HG03442 (cell line): ENCODE measurements around the gene ZBTB39.
"Not testable (repeated sequence)": the region's sequence is repeated elsewhere in the genome, so short reads cannot be mapped to it uniquely, and the experiment has no call there.

Experiments
- ATAC-seq: cut with Tn5 transposase; IDR thresholded peaks from one replicate; pipeline ENCODE4 v1.9.1; 2021; ENCODE audit warnings: mild to moderate bottlenecking, moderate library complexity; ENCODE audit not compliant: unreplicated experiment

Gene ZBTB39

DNA sequence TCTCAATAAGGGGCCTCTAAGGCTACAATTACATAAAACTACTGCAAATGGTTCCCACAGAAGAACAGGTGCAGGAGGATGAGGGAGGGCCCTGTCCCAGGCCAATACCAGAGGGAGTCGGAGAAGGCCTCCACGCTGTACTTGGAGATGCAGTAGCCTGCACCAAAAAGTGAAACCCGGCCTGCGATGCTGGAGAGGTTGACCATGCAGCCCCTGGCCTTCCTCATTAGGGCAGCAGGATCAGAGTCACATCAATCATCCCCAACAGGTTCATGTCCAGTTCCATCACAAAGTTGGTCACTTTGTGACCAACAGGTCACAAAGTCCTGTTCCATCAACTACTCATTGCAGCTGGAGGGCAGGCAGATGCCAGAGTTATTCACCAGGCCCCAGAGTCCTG lies 23.0 kb downstream of the ZBTB39 start:
- no peak for ATAC-seq

DNA sequence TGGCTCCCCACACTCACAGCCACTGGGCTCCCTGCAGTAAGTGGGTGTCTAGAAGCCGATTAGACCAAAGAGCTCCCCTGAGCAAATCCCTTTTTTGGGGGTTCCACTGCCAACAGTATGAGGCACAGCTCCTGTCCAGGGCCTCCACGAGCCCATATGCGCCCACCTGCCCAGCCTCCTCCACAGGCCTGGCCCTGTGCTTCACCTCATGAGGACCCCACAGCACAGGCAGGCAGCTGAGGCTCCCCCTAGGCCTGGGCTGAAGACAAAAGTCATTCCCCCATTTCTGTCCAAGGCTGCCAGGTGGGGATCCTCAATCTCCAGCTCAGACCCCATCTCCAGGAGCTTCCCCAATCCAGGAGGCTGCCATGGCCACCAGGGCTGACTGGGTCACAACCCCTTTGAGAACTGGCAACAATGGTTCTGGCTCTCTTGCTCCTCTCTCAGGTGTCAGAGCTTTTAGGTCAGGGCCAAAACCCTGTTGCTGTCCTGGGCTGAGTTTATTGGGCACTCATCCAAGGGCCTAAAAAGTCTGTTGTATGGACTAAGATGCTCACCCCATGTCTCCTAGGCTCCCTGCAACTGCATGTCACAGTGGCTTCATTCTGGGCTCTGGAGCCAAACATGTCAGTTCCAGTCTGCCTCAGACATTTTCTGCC lies 23.6 kb downstream of the ZBTB39 start:
- not testable (repeated sequence) for ATAC-seq

DNA sequence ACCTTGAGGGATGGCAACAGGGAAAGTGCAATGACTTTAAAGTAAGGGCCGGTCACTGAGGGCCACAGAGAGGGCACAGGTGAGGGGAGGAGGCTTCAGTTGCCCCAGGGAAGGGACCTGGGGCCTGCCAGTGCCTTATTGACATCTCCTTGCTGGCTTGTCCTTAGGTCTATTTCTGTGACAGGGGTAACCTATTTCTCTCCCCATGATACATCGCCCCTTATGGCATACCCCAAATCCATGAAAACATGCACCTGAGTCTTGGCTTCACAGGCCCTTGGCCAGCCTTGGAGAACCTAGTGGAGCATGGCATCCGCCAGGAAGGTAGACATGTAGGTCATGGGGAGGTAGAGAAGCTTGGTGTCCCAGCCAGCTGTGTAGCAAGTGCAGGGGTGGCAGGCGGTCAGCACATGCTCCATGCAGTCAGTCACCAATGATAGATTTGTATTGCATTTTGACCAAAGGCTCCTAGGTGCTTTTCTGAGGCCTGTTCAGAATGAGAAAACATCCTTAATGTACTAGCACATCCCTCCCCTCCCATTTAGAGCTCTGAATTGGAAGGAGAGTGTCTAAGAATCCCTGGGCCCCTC lies 25.3 kb downstream of the ZBTB39 start:
- no peak for ATAC-seq

DNA sequence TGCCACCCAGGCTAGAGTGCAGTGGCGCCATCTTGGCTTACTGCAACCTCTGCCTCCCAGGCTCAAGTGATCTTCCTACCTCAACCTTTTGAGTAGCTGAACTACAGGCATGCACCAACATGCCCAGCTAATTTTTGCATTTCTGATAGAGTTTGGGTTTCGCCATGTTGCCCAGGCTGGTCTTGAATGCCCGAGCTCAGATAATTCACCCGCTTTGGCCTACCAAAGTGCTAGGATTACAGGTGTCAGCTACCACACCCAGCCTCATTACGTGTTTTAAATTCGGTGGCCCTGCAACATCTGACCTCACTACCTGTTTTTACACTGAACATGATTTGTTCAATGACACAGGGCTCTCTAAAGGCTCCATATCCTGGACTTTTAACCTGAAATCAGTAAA lies 26.1 kb downstream of the ZBTB39 start:
- ATAC-seq = no peak

DNA sequence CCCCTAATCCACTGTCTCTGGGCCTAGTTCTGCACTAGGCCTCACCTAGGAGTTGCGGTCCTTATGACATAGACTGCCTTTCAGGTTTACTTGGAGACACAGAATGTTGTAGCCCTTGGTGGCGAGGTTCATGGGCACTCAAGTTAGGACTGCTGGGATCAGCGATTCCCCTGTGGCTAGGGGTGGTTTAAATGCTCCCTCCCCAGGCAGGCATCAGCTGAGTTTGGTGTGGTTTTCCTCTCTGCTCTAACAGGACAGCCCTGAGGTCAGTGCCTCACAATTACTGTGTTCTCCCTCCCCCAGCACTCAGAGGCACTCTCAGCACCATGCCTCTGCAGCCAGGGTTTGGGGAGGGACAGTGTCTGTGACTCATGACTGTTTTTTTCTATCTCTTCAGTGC lies 26.7 kb downstream of the ZBTB39 start:
- no peak for ATAC-seq

DNA sequence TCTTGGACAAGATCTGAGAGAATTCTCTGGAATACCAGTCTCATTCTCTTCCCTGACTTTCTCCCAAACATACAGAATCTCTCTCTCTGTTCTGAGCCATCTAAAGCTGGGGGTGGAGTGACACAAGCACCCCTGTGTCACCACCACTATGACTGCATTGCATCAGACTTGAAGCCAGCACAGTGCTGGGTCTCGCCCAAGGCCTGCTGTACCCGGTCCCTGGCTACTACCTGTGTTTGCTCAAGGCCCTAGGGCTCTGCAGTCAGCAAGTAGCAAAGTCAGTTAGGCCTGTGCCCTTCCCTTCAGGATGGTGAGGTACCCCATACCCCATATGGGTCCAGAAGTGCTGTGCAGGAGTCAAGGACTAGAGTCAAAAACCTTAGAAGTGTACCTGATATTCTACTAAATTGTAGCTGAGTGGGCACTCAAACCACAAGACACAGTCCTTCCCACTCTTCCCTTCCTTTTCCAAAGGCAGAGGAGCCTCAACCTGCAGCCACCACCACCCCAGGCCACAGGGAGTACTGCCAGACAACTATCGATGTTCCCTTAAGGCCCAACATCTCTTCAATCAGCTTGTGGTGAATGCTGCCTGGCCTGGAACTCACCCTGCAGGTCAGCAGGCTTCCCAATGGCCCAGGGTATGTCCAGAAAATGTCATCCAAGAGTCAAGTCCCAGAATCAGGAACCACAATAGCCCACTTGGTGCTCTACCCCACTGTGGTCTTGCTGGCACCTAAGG lies 27.8 kb downstream of the ZBTB39 start:
- ATAC-seq = no peak

DNA sequence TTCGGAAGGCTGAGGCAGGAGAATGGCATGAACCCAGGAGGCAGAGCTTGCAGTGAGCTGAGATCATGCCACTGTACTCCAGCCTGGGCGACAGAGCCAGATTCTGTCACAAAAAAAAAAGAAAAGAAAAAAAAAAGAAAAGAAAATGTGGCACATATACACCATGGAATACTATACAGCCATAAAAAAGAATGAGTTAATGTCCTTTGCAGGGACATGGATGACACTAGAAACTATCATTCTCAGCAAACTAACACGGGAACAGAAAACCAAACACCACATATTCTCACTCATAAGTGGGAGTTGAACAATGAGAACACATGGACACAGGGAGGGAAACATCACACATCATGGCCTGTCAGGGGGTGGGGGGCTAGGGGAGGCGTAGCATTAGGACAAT lies 29.0 kb downstream of the ZBTB39 start:
- not testable (repeated sequence) for ATAC-seq

DNA sequence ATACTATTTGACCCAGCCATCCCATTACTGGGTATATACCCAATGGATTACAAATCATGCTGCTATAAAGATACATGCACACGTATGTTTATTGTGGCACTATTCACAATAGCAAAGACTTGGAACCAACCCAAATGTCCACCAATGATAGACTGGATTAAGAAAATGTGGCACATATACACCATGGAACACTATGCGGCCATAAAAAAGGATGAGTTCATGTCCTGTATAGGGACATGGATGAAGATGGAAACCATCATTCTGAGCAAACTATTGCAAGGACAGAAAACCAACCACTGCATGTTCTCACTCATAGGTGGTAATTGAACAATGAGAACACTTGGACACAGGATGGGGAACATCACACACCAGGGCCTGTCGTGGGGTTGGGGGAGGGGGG lies 32.1 kb downstream of the ZBTB39 start:
- not testable (repeated sequence) for ATAC-seq

DNA sequence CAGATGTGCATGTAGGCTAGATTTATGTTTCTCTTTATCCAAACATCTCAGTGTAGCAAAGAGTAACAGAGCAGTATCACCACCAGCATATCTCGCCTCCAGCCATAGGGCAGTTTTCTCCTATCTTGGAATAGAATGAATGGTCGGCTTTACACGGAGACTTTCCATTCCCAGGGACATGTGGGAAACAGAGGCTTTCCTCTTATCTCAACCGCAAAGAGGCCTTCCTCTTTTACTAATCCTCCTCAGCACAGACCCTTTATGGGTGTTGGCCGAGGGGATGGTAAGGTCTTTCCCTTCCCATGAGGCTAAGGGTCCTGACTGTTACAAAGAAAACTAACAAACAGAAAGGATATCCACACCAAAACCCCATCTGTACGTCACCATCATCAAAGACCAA lies 37.4 kb downstream of the ZBTB39 start:
- ATAC-seq = not testable (repeated sequence)

DNA sequence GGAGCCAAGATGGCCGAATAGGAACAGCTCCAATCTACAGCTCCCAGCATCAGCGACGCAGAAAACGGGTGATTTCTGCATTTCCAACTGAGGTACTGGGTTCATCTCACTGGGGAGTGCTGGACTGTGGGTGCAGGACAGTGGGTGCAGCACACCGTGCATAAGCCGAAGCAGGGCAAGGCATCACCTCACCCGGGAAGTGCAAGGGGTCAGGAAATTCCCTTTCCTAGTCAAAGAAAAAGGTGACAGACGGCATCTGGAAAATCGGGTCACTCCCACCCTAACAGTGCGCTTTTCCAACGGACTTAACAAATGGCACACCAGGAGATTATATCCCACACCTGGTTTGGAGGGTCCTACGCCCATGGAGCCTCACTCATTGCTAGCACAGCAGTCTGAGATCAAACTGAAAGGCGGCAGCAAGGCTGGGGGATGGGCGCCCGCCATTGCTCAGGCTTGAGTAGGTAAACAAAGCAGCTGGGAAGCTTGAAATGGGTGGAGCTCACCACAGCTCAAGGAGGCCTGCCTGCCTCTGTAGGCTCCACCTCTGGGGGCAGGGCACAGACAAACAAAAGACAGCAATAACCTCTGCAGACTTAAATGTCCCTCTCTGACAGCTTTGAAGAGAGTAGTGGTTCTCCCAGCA lies 40.2 kb downstream of the ZBTB39 start:
- ATAC-seq = not testable (repeated sequence)

DNA sequence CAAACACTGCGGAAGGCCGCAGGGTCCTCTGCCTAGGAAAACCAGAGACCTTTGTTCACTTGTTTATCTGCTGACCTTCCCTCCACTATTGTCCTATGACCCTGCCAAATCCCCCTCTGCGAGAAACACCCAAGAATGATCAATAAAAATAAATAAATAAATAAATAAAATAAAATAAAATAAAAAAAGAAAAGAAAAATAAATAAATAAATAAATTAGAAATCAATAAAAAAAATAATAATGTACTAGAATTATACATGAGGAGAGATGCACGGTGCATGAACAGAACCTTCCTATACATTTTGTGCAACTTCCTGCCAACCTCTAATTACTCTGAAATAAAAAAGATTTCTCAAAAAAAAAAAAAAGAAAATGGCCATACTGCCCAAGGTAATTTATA lies 41.2 kb downstream of the ZBTB39 start:
- not testable (repeated sequence) for ATAC-seq

DNA sequence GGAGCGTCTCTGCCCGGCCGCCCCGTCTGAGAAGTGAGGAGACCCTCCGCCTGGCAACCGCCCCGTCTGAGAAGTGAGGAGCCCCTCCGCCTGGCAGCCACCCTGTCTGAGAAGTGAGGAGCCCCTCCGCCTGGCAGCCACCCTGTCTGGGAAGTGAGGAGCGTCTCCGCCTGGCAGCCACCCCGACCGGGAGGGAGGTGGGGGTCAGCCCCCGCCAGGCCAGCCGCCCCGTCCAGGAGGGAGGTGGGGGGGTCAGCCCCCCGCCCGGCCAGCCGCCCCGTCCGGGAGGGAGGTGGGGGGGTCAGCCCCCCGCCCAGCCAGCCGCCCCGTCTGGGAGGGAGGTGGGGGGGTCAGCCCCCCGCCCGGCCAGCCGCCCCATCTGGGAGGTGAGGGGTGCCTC lies 42.8 kb downstream of the ZBTB39 start:
- not testable (repeated sequence) for ATAC-seq

DNA sequence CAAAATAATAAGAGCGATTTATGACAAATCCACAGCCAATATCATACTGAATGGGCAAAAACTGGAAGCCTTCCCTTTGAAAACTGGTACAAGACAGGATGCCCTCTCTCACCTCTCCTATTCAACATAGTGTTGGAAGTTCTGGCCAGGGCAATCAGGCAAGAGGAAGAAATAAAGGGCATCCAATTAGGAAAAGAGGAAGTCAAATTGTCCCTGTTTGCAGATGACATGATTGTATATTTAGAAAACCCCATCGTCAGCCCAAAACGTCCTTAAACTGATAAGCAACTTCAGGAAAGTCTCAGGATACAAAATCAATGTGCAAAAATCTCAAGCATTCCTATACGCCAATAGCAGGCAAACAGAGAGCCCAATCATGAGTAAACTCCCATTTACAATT lies 44.1 kb downstream of the ZBTB39 start:
- ATAC-seq = not testable (repeated sequence)

DNA sequence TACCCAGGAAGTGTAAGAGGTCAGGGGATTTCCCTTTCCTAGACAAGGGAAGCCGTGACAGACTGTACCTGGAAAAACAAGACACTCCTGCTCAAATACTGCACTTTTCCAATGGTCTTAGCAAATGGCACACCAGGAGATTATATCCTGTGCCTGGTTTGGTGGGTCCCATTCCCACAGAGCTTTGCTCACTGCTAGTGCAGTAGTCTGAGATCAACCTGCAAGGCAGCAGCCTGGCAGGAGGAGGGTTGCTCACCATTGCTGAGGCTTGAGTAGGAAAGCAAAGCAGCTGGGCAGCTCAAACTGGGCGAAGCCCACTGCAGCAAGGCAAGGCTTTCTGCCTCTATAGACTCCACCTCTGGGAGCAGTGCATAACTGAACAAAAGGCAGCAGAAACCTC lies 47.9 kb downstream of the ZBTB39 start:
- no peak for ATAC-seq

DNA sequence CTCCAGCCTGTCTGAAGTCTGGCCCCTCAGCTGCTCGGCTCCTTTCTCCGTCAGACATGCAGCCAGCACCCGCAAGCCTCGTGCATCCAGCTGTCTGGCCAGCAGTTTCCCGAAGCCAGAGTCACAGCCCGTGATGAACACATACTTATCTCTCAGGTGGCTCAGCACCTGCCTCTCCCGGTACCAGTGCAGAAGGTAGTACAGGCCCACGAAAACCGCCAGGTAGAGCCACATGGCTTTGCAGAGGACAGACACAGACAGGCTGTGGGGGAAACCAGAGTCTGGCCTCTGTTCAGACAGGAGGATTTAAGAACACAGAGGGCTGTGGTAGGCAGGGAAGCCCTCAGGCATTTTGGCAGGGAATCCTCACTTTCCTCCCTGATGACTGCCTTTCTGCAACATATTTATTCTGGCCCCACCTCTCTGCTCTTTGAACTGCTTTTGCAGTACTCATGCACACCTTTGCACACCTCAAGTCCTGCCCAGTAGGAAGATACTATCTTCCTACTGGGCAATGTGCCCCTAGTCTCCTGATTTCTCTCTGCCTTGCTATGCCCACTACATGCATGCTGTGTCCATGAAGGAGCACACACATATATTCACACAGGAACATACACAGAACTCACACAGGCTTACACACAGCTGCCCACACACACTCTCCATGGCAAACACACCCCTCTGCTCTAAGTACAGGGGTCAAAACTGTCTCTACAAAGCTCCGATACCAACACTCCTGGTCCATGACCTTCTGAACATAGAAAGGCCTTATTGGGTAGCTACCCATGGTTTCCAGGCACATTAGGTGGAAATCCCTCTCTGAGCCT lies 48.9 kb downstream of the ZBTB39 start, which contains the start of gene RDH16:
RDH16 (minus strand) TSS at position 380 of the 824 bp plus-strand sequence; CDS start at position 234, 146 bp downstream.
- no peak for ATAC-seq

DNA sequence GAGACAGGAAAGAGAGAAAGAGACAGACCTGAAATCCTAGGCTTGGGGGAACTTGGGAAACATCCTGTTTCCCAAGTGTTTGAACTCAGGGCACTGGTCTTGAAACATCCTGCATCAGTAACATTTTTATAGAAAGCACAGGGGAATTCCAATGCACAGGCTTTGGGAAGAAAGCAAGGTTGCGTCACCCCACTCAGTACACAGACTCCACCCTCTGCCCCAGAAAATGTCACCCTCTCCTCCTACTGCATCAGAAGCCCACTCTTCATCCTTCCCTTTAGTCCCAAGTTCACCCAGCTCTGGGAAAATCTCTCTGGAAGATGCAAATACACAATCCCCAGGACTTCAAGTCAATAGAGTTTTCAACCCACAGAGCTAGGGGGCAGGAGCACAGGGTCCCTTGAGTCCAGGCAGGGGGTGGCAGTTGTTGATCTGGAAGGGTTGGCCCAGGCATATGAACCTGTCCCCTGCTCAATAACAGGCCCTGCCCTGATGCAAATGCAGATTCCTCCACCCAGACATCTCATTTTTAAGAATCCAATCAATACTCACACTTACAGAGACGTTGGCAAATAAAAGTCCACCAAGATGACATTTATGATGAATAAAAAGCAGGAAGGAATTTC lies 50.6 kb downstream of the ZBTB39 start:
- no peak for ATAC-seq

DNA sequence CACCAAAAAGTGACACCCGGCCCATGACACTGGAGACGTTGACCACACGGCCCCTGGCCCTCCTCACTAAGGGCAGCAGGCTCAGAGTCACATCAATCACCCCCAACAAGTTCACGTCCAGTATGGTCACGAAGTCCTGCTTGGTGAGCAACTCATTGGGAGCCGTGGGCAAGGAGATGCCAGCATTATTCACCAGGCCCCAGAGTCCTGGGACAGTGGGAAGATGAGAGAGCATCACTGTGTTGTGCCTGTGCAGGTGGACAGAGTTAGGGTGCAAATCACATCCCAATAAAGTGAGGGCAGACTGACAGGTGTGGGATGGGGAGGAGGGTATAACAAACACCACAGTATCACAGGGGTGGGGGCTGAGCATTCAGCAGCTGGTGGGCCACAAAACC lies 51.4 kb downstream of the ZBTB39 start:
- ATAC-seq = no peak

DNA sequence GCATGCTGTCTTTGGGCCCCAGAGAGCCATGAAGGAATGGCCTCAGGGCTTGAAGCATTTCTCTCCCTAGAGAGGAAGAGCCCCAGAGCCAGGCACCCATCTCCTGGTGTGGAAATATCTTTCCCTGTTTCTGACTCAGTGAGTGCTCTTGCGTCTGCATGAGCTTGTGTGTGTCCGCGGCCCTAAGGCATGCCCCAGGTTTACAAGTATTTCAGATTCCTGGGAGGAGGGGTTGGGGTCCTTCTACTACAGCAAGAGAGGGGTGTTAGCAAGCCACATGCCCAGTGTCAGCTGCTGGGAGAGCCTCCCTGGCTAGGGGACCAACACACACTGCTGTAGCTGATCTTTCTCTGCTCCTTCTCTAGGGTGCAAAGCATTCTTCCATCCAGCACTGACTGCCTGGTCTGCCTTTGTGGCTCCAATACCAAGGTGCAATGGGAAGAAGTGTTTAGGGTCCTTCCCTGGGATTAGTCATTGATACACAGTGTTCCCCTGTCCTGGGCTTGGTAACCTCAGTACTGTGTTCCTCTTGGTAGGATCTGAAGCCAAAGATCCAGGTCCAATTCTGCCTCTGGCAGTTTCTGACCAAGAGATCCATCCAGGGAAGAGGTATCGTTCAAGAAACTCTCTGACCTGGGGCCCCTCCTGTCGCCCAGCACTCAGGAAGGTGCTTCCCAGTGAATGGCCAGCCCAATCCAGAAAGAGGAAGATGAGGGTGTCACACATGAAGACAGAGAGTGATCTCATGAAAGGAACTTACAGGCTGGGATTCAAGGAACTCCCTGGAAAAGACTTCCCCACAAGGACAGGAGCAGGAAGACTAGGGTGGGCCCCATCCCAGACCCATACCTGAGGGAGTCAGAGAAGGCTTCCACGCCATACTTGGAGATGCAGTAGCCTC lies 52.0 kb downstream of the ZBTB39 start:
- ATAC-seq = no peak

DNA sequence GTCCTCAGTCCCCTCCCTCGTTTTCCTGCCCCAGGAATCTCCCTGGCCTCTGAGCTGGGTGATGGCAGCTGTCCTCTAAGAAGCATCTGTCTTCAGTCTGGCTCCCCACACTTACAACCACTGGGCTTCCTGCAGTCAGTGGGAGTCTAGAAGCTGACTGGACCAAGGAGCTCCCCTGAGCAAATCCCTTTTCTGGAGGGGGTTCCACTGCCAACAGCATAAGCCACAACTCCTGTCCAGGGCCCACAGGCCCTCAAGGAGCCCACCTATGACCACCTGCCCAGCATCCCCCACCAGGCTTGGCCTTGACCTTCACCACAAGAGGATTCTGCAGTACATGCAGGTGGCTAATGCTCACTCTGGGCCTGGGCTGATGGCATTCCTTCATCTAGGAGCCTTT lies 53.0 kb downstream of the ZBTB39 start:
- ATAC-seq = no peak
